GM12878 (cell line): ENCODE results near the gene SRSF3. TPM values are rescaled to one million over a fixed set of nuclear protein-coding genes. Genes with fewer than 3 reads are reported as not detected.

Source experiments
- BCL3 ChIP-seq: IDR thresholded peaks from 2 replicates; pipeline ENCODE4 v1.6.1; 2011; ENCODE audit warnings: borderline replicate concordance, low read depth, mild to moderate bottlenecking, moderate library complexity, low read length; ENCODE audit not compliant: insufficient read depth, poor library complexity, severe bottlenecking
- CBX3 ChIP-seq: fragments of 200-600 bp; sonication (generic); IDR thresholded peaks from 2 replicates; pipeline ENCODE4 v1.6.1; 2016; ENCODE audit warnings: low read depth, borderline replicate concordance
- E2F4 ChIP-seq: IDR thresholded peaks from 2 replicates; pipeline ENCODE4 v1.6.1; 2012; ENCODE audit warnings: low read depth, low read length, improper control_type of control experiment
- GABPA ChIP-seq: IDR thresholded peaks from 2 replicates; pipeline ENCODE4 v1.6.1; 2014; ENCODE audit warnings: antibody characterized with exemption, low read depth, mild to moderate bottlenecking, inconsistent platforms
- GATAD2B ChIP-seq: fragments of 450-650 bp; conservative IDR thresholded peaks from 2 replicates; pipeline ENCODE4 v1.6.1; 2017; ENCODE audit warnings: low read depth, mild to moderate bottlenecking, moderate library complexity
- HDAC2 ChIP-seq: fragments of 200-600 bp; sonication (generic); IDR thresholded peaks from 2 replicates; pipeline ENCODE4 v1.6.1; 2017
- HDAC6 ChIP-seq: fragments of 200-600 bp; sonication (generic); IDR thresholded peaks from one replicate; pipeline ENCODE4 v1.8.0; 2017; ENCODE audit warnings: antibody characterized with exemption; ENCODE audit not compliant: unreplicated experiment
- MEF2B ChIP-seq: fragments of 450-650 bp; IDR thresholded peaks from 2 replicates; pipeline ENCODE4 v1.6.1; 2018; ENCODE audit warnings: mild to moderate bottlenecking, moderate library complexity; ENCODE audit not compliant: partially characterized antibody, poor library complexity, severe bottlenecking
- MTA3 ChIP-seq: IDR thresholded peaks from 2 replicates; pipeline ENCODE4 v1.6.1; 2012; ENCODE audit warnings: low read length, inconsistent platforms, borderline replicate concordance
- MXI1 ChIP-seq: fragments of 150-350 bp; IDR thresholded peaks from 2 replicates; pipeline ENCODE4 v1.6.1; 2011; ENCODE audit warnings: low read depth, mild to moderate bottlenecking, inconsistent platforms, low read length, improper control_type of control experiment
- PKNOX1 ChIP-seq: fragments of 450-650 bp; IDR thresholded peaks from 2 replicates; pipeline ENCODE4 v1.6.1; 2016; ENCODE audit warnings: mild to moderate bottlenecking
- RB1 ChIP-seq: fragments of 450-650 bp; formaldehyde crosslinking; IDR thresholded peaks from 2 replicates; pipeline ENCODE4 v1.6.1; 2017; ENCODE audit warnings: mild to moderate bottlenecking, borderline replicate concordance
- RBBP5 ChIP-seq: fragments of 200-600 bp; sonication (generic); conservative IDR thresholded peaks from 2 replicates; pipeline ENCODE4 v1.6.1; 2016
- RFX5 ChIP-seq: IDR thresholded peaks from 2 replicates; pipeline ENCODE4 v1.6.1; 2011; ENCODE audit warnings: low read depth, low read length, improper control_type of control experiment
- TBL1XR1 ChIP-seq: IDR thresholded peaks from 2 replicates; pipeline ENCODE4 v1.6.1; 2012; ENCODE audit warnings: low read depth, low read length, improper control_type of control experiment
- TCF7 ChIP-seq: IDR thresholded peaks from 2 replicates; pipeline ENCODE4 v1.6.1; 2014; ENCODE audit warnings: antibody characterized with exemption, borderline replicate concordance
- ZBTB33 ChIP-seq: fragments of 450-650 bp; IDR thresholded peaks from 2 replicates; pipeline ENCODE4 v1.6.1; 2017; ENCODE audit warnings: mild to moderate bottlenecking
- ZNF24 ChIP-seq: fragments of 450-650 bp; IDR thresholded peaks from 2 replicates; pipeline ENCODE4 v1.6.1; 2017; ENCODE audit warnings: antibody characterized with exemption, mild to moderate bottlenecking
- ZNF687 ChIP-seq: fragments of 450-650 bp; IDR thresholded peaks from 2 replicates; pipeline ENCODE4 v1.6.1; 2017; ENCODE audit warnings: mild to moderate bottlenecking, moderate library complexity
- polyA plus RNA-seq, 11 experiments: library from polyadenylated mRNA; depleted of rRNA in 4 of 11; unstranded in 6 of 11; stranded (reverse) in 5 of 11; fragments of >200 nt; fragmentation: Nextera tagmentation in 4 of 11; fragmentation: Illumina TruSeq in 1 of 11; extraction: Ambion mirVana in 4 of 11; extraction: Trizol in 1 of 11; gene quantifications; 1 replicate in 1 of 11; 2 replicates in 10 of 11; pipeline versions ENCODE4 v1.2.1 to v1.2.3, GENCODE V29; 2011 to 2016; ENCODE audit warnings: inconsistent platforms in 2 of 11, missing spikeins in 2 of 11, low read depth in 1 of 11
- total RNA-seq, 4 experiments: library from RNA; depleted of rRNA in 3 of 4; stranded (reverse); fragments of >200 nt in 3 of 4; fragmentation: Illumina TruSeq in 1 of 4; extraction: Trizol in 1 of 4; gene quantifications; 2 replicates each; pipeline versions ENCODE4 v1.2.1 to v1.2.3, GENCODE V29; 2013 to 2021

The SRSF3 gene
- total and polyA plus RNA-seq, 10 of the 15 experiments (the other 5 are each of a cell fraction or from before 2014, with no cell fraction given): 195 to 1,377 (median 493) TPM

GRCh38 chr6:36594029-36594815 is at the start of gene SRSF3 (continued):
- peak; percentile 92 for TF ChIP-seq ZNF687
- TF ChIP-seq RFX5: peak; percentile 96
- TF ChIP-seq ZBTB33: 0 out of 2 replicates have a peak, but pooled peaks have one; percentile 65
- TF ChIP-seq PKNOX1: peak; percentile 64
- no peak for TF ChIP-seq RBBP5
- TF ChIP-seq HDAC6: peak; percentile 99
- peak; percentile 72; the same call in 1 of the 2 replicates for TF ChIP-seq MXI1
- TF ChIP-seq HDAC2: no peak
- TF ChIP-seq E2F4: no peak
- 0 out of 2 replicates have a peak, but pooled peaks have one; percentile 28 for TF ChIP-seq ZNF24
- no peak for TF ChIP-seq GATAD2B
- TF ChIP-seq BCL3: peak; percentile 21
- TF ChIP-seq CBX3: no peak
- no peak for TF ChIP-seq MTA3
- peak; percentile 47 for TF ChIP-seq MEF2B
- 0 out of 2 replicates have a peak, but pooled peaks have one; percentile 79 for TF ChIP-seq RB1
- no peak for TF ChIP-seq TCF7
- TF ChIP-seq TBL1XR1: peak; percentile 78
- no peak for TF ChIP-seq GABPA
